Stimulated activated naive CD8-positive, alpha-beta T cell treated with anti-CD3 and anti-CD28 coated beads, Interleukin-15, Interleukin-2, amounts not matched to agents 100 ng/mL and 50 ng/mL, for 24 hours (primary cell): ENCODE measurements around the gene SKIC8.

ENCODE experiments used
- H3K27ac Mint-ChIP-seq: one replicate; pipeline ENCODE4 v1.8.0; 2021; ENCODE audit warnings: mild to moderate bottlenecking, mixed read lengths
- H3K27me3 Mint-ChIP-seq: one replicate; pipeline ENCODE4 v1.8.0; 2021; ENCODE audit warnings: mixed read lengths
- H3K36me3 Mint-ChIP-seq: one replicate; pipeline ENCODE4 v1.8.0; 2021; ENCODE audit warnings: low read depth, mixed read lengths
- H3K4me1 Mint-ChIP-seq: one replicate; pipeline ENCODE4 v1.8.0; 2021; ENCODE audit warnings: low read depth, mixed read lengths
- H3K4me3 Mint-ChIP-seq: one replicate; pipeline ENCODE4 v1.8.0; 2021; ENCODE audit warnings: mild to moderate bottlenecking, mixed read lengths
- H3K9me3 Mint-ChIP-seq: one replicate; pipeline ENCODE4 v1.8.0; 2021; ENCODE audit warnings: mixed read lengths

Gene SKIC8

GRCh38 chr15:78241017-78241416, 58.4 kb downstream of the SKIC8 start:
- H3K27ac Mint-ChIP-seq, result no peak overlapping the region
- H3K4me3 Mint-ChIP-seq, result no peak overlapping the region
- no peaks in the 10 kb centered on the region for H3K9me3 Mint-ChIP-seq
- H3K4me1 Mint-ChIP-seq, result no peaks in the 10 kb centered on the region
- no peaks in the 10 kb centered on the region for H3K27me3 Mint-ChIP-seq
- no peaks in the 10 kb centered on the region for H3K36me3 Mint-ChIP-seq

- peaks cover under 1% of the 10 kb centered on the region for H3K4me1 Mint-ChIP-seq
- H3K9me3 Mint-ChIP-seq, result no peaks in the 10 kb centered on the region
- H3K27me3 Mint-ChIP-seq, result no peaks in the 10 kb centered on the region
- no peaks in the 10 kb centered on the region for H3K36me3 Mint-ChIP-seq
- no peak overlapping the region for H3K27ac Mint-ChIP-seq
- no peak overlapping the region for H3K4me3 Mint-ChIP-seq
Measured at GRCh38 chr15:78239811-78240210, 59.6 kb downstream of the SKIC8 start.

- H3K27ac Mint-ChIP-seq, result no peak overlapping the region
- H3K4me1 Mint-ChIP-seq, result peaks cover 4% of the 10 kb centered on the region
- no peaks in the 10 kb centered on the region for H3K9me3 Mint-ChIP-seq
- no peaks in the 10 kb centered on the region for H3K27me3 Mint-ChIP-seq
- H3K4me3 Mint-ChIP-seq, result no peak overlapping the region
- no peaks in the 10 kb centered on the region for H3K36me3 Mint-ChIP-seq
Measured at GRCh38 chr15:78237146-78237545, 62.3 kb downstream of the SKIC8 start.

- no peaks in the 10 kb centered on the region for H3K36me3 Mint-ChIP-seq
- H3K9me3 Mint-ChIP-seq, result no peaks in the 10 kb centered on the region
- no peak overlapping the region for H3K27ac Mint-ChIP-seq
- H3K4me1 Mint-ChIP-seq, result peaks cover 4% of the 10 kb centered on the region
- H3K4me3 Mint-ChIP-seq, result no peak overlapping the region
- H3K27me3 Mint-ChIP-seq, result no peaks in the 10 kb centered on the region
Measured at GRCh38 chr15:78236491-78236890, 62.9 kb downstream of the SKIC8 start.

- Mint-ChIP-seq H3K4me3 (no peak within 1 kb of the TSS), H3K9me3 (no peaks in the 10 kb centered on the region), H3K27ac (no peak within 1 kb of the TSS), H3K36me3 (no peaks in the 10 kb centered on the region), H3K4me1 (peaks cover 4% of the 10 kb centered on the region), H3K27me3 (no peaks in the 10 kb centered on the region)
Measured at GRCh38 chr15:78234515-78235040, 64.8 kb downstream of the SKIC8 start, which contains the start of gene ACSBG1. ACSBG1 (minus strand) TSS chr15:78234565; CDS start chr15:78234501, 64 bp downstream.

GRCh38 chr15:78233496-78233895, 65.9 kb downstream of the SKIC8 start:
- Mint-ChIP-seq H3K27me3 (no peaks in the 10 kb centered on the region), H3K27ac (no peak overlapping the region), H3K36me3 (no peaks in the 10 kb centered on the region)

More at GRCh38 chr15:78233496-78233895, 65.9 kb downstream of the SKIC8 start:
- Mint-ChIP-seq H3K4me1 (peaks cover 4% of the 10 kb centered on the region), H3K4me3 (no peak overlapping the region), H3K9me3 (no peaks in the 10 kb centered on the region)
